ENCODE results near the gene GGPS1.
"Not testable (repeated sequence)": the region's sequence is repeated elsewhere in the genome, so short reads cannot be mapped to it uniquely, and the experiment has no call there.

Gene GGPS1

GRCh38 chr1:235304549-235305451, 23.6 kb upstream of the GGPS1 start:
- peak; percentile 36 for DNase-seq (ENCODE audit: low spot score)

GRCh38 chr1:235307158-235308124, 20.9 kb upstream of the GGPS1 start:
- no peak for DNase-seq (ENCODE audit: low spot score)

- DNase-seq (ENCODE audit: low spot score): not testable (repeated sequence)
Measured at GRCh38 chr1:235309206-235309605, 19.2 kb upstream of the GGPS1 start.

- DNase-seq (ENCODE audit: low spot score): no peak
Measured at GRCh38 chr1:235313262-235313661, 15.1 kb upstream of the GGPS1 start.

- no peak for DNase-seq (ENCODE audit: low spot score)
Measured at GRCh38 chr1:235313931-235314678, 14.3 kb upstream of the GGPS1 start.

GRCh38 chr1:235315173-235315572, 13.2 kb upstream of the GGPS1 start:
- no peak for DNase-seq (ENCODE audit: low spot score)

- DNase-seq (ENCODE audit: low spot score): no peak
Measured at GRCh38 chr1:235315735-235316134, 12.6 kb upstream of the GGPS1 start.

GRCh38 chr1:235317168-235317567, 11.2 kb upstream of the GGPS1 start:
- no peak for DNase-seq (ENCODE audit: low spot score)

GRCh38 chr1:235319255-235319654, 9.1 kb upstream of the GGPS1 start:
- DNase-seq (ENCODE audit: low spot score): no peak

- no peak for DNase-seq (ENCODE audit: low spot score)
Measured at GRCh38 chr1:235320521-235321179, 7.7 kb upstream of the GGPS1 start.

- no peak for DNase-seq (ENCODE audit: low spot score)
Measured at GRCh38 chr1:235324296-235324695, 4.1 kb upstream of the GGPS1 start.

- DNase-seq (ENCODE audit: low spot score): no peak
Measured at GRCh38 chr1:235325139-235325538, 3.2 kb upstream of the GGPS1 start.

- DNase-seq (ENCODE audit: low spot score): no peak
Measured at GRCh38 chr1:235325854-235326253, 2.5 kb upstream of the GGPS1 start.

GRCh38 chr1:235326719-235327558, 1.4 kb upstream of the GGPS1 start:
- DNase-seq (ENCODE audit: low spot score): peak; percentile 48

GRCh38 chr1:235327559-235328270, 655 bp upstream of the GGPS1 start, which contains the start of gene ARID4B:
ARID4B (minus strand) TSS chr1:235328179; CDS start chr1:235326919, 1,260 bp downstream.
- DNase-seq (ENCODE audit: low spot score): no peak

- DNase-seq (ENCODE audit: low spot score): peak; percentile 48
Measured at GRCh38 chr1:235329139-235329902, 951 bp downstream of the GGPS1 start.

GRCh38 chr1:235330918-235331285, 2.5 kb downstream of the GGPS1 start:
- no peak for DNase-seq (ENCODE audit: low spot score)

GRCh38 chr1:235331401-235331800, 3.0 kb downstream of the GGPS1 start:
- DNase-seq (ENCODE audit: low spot score): no peak

- DNase-seq (ENCODE audit: low spot score): peak; percentile 38
Measured at GRCh38 chr1:235336903-235337302, 8.5 kb downstream of the GGPS1 start.

Data from CD4-positive, alpha-beta T cell treated with Interleukin-6 at 100 ng/mL for 8 hours (primary cell).